ENCODE data around the gene KIAA1755.

Gene KIAA1755

GRCh38 chr20:38178581-38178980 lies 82.0 kb downstream of the KIAA1755 start:
- Mint-ChIP-seq H3K27ac (peak overlapping the region; percentile 25 to 90 (median 66)), H3K27me3 (ENCODE audit: low read depth) (no peaks in the 10 kb centered on the region), H3K36me3 (ENCODE audit: low read depth) (no peaks in the 10 kb centered on the region), H3K4me3 (no peak overlapping the region), H3K9me3 (no peaks in the 10 kb centered on the region), H3K4me1 (peaks cover 52% of the 10 kb centered on the region)
- no peak for TF ChIP-seq CTCF (IDR thresholded peaks at IDR 0.05; ENCODE audit: unreplicated experiment in 3 of 3)

- Mint-ChIP-seq H3K36me3 (ENCODE audit: low read depth) (no peaks in the 10 kb centered on the region), H3K4me1 (peaks cover 56% of the 10 kb centered on the region), H3K4me3 (no peak overlapping the region), H3K27me3 (ENCODE audit: low read depth) (no peaks in the 10 kb centered on the region), H3K27ac (peak overlapping the region in 2 of 3 experiments; percentile 25 to 90), H3K9me3 (no peaks in the 10 kb centered on the region)
- TF ChIP-seq CTCF (IDR thresholded peaks at IDR 0.05; ENCODE audit: unreplicated experiment in 3 of 3) = no peak
These were observed 82.5 kb downstream of the KIAA1755 start for GRCh38 chr20:38178065-38178491.

- no peak overlapping the region for H3K4me3 Mint-ChIP-seq
- H3K9me3 Mint-ChIP-seq = no peaks in the 10 kb centered on the region
- peaks cover 63% of the 10 kb centered on the region for H3K4me1 Mint-ChIP-seq
- no peak for TF ChIP-seq CTCF (IDR thresholded peaks at IDR 0.05; ENCODE audit: unreplicated experiment in 3 of 3)
- no peaks in the 10 kb centered on the region for H3K27me3 Mint-ChIP-seq (ENCODE audit: low read depth)
- no peaks in the 10 kb centered on the region for H3K36me3 Mint-ChIP-seq (ENCODE audit: low read depth)
- peak overlapping the region; percentile 25 to 90 (median 34) for H3K27ac Mint-ChIP-seq
These were observed 83.3 kb downstream of the KIAA1755 start for GRCh38 chr20:38177201-38177600.

GRCh38 chr20:38175304-38176180 lies 85.0 kb downstream of the KIAA1755 start:
- H3K36me3 Mint-ChIP-seq (ENCODE audit: low read depth) = no peaks in the 10 kb centered on the region
- no peaks in the 10 kb centered on the region for H3K27me3 Mint-ChIP-seq (ENCODE audit: low read depth)
- no peaks in the 10 kb centered on the region for H3K9me3 Mint-ChIP-seq
- H3K4me3 Mint-ChIP-seq = no peak overlapping the region
- peak overlapping the region in 2 of 3 experiments; percentile 24 to 47 for H3K27ac Mint-ChIP-seq
- TF ChIP-seq CTCF (IDR thresholded peaks at IDR 0.05; ENCODE audit: unreplicated experiment in 3 of 3) = no peak
- peaks cover 64% of the 10 kb centered on the region for H3K4me1 Mint-ChIP-seq

GRCh38 chr20:38173237-38174156 lies 87.0 kb downstream of the KIAA1755 start:
- H3K9me3 Mint-ChIP-seq = no peaks in the 10 kb centered on the region
- no peak overlapping the region for H3K4me3 Mint-ChIP-seq
- H3K4me1 Mint-ChIP-seq = peaks cover 61% of the 10 kb centered on the region
- no peaks in the 10 kb centered on the region for H3K36me3 Mint-ChIP-seq (ENCODE audit: low read depth)
- peak overlapping the region in 2 of 3 experiments; percentile 13 to 30 for H3K27ac Mint-ChIP-seq
- no peak for TF ChIP-seq CTCF (IDR thresholded peaks at IDR 0.05; ENCODE audit: unreplicated experiment in 3 of 3)
- peaks cover 4% of the 10 kb centered on the region for H3K27me3 Mint-ChIP-seq (ENCODE audit: low read depth)
